ENCODE results near the gene AQP9. TPM values are rescaled to one million over a fixed set of nuclear protein-coding genes. Genes with fewer than 3 reads are reported as not detected.
A peak's percentile ranks its signal among the peaks of the same experiment; 100 is the strongest.

AQP9 gene
- total and polyA plus RNA-seq, 8 donors = 0.05 to 2.5 (median 0.29) TPM

DNA sequence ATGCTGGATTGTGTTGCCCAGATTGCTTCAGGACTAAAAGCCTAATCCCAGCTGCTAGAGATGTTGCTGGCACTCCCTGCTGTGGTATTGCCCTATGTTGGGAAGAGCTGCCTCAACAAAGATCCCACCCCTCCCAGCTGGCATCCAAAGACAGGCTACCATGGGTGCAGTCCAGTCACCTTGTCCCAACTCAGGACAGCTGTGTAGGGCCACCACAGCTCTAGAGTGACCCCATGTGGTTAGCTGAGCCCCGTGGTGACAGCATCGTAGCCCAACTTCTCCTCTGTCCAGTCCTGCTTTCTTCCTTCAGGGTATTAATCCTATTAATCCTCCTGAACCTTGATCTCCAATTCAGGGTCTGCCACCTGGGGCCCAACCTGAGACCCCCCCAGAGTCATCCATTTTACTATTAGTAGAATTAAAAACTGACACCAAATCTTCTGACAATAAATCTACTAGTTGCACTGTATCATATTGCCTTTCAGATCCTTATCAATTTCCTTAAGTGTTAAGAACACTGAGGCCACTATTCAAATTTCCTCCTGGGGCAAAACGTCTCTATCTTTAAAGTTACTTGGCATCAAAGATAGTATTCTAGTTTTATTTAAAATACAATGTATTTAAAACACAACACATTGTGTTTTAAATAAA is 83.5 kb downstream of the AQP9 start:
- Histone ChIP-seq H3K27ac (no peak overlapping the region), H3K27me3 (no peaks in the 10 kb centered on the region), H3K4me3 (no peak overlapping the region), H3K4me1 (no peaks in the 10 kb centered on the region), H3K36me3 (no peaks in the 10 kb centered on the region), H3K9me3 (no peaks in the 10 kb centered on the region)
- DNase-seq = no peak
- intact Hi-C loops (cut with DNase I) = no loop called here
- WGBS, 2 donors = 33 to 41% methylated on average over 3 of the region's 3 CpGs
- TF ChIP-seq, protein P1, sequence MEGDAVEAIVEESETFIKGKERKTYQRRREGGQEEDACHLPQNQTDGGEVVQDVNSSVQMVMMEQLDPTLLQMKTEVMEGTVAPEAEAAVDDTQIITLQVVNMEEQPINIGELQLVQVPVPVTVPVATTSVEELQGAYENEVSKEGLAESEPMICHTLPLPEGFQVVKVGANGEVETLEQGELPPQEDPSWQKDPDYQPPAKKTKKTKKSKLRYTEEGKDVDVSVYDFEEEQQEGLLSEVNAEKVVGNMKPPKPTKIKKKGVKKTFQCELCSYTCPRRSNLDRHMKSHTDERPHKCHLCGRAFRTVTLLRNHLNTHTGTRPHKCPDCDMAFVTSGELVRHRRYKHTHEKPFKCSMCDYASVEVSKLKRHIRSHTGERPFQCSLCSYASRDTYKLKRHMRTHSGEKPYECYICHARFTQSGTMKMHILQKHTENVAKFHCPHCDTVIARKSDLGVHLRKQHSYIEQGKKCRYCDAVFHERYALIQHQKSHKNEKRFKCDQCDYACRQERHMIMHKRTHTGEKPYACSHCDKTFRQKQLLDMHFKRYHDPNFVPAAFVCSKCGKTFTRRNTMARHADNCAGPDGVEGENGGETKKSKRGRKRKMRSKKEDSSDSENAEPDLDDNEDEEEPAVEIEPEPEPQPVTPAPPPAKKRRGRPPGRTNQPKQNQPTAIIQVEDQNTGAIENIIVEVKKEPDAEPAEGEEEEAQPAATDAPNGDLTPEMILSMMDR (IDR thresholded peaks at IDR 0.05) = no peak
- peak in 3 of 4 donors; percentile 47 to 75 (median 57) for ATAC-seq
- FAIRE-seq = no peak

DNA sequence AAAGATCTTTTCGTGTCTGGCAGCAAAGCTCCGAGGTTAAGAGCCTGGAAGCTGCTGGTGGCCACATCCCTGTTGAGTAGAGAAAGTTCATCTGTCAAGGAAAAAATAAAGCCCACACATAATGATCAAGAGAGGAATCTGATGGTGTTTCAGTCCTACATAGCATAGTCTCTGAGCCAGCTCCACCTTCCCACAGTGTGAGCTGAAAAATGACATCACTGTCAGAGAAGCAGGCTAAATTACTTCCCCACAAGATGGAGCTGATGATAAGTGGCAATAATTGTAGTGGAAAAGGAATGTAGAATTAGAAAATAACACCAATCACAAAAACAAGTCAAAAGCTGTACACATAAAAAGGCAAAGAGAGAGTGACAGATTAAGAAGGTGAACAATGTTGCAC is 84.5 kb downstream of the AQP9 start:
- Histone ChIP-seq H3K9me3 (no peaks in the 10 kb centered on the region), H3K27me3 (no peaks in the 10 kb centered on the region), H3K27ac (no peak overlapping the region), H3K4me3 (no peak overlapping the region), H3K4me1 (no peaks in the 10 kb centered on the region), H3K36me3 (no peaks in the 10 kb centered on the region)
- WGBS, 2 donors = 78 to 81% methylated on average over 2 of the region's 2 CpGs
- DNase-seq (no peak), FAIRE-seq (no peak), ATAC-seq (no peak)
- TF ChIP-seq, protein P1 (IDR thresholded peaks at IDR 0.05) = no peak
- intact Hi-C loops (cut with DNase I) = no loop called here

DNA sequence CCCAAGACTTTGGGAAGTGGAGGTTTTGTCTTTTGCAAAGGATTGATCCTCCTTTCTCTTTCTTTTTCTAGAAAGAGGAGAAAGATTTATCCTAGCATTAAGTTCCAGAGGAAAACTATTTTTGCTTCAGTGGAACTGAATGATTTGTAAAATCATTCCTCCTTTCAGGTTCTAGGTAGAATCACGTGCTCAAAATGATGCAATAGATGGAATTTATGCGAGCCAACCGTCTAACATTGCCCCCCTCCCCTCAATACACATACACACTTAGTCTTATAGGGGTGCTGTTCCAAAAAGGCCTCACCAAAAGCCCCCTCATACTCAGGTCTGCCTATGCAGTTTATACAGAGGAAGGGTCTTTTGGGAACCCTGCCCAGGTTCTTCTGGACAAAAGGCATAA is 85.3 kb downstream of the AQP9 start:
- Histone ChIP-seq H3K27ac (no peak overlapping the region), H3K9me3 (no peaks in the 10 kb centered on the region), H3K27me3 (no peaks in the 10 kb centered on the region), H3K36me3 (no peaks in the 10 kb centered on the region), H3K4me1 (no peaks in the 10 kb centered on the region), H3K4me3 (no peak overlapping the region)
- intact Hi-C loops (cut with DNase I) = no loop called here
- no peak for FAIRE-seq
- no peak for DNase-seq
- WGBS, 2 donors = 76 to 85% methylated on average over 3 of the region's 3 CpGs
- no peak for ATAC-seq
- TF ChIP-seq, protein P1 (IDR thresholded peaks at IDR 0.05) = no peak

DNA sequence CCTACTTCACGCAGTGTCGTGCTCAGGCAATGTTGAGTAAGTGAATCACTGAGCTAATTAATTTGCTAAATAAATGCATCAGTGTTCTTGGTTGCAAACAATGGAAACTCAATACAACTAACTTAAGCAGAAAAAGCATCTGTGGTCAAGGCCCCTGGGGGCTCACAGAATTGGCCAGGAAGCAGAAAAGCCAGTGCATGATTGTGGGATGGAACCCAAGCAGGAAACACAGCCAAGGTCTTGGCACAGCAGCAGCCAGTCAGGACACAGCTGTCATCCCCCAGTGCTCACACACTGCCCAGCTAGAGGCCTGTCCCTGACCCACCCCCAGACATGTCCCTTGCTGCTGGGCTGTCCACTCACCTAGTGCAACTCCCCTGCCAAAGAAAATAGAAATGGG is 85.9 kb downstream of the AQP9 start:
- no peak overlapping the region for H3K4me3 ChIP-seq
- WGBS, 2 donors = 88 to 89% methylated on average over 2 of the region's 2 CpGs
- no peaks in the 10 kb centered on the region for H3K36me3 ChIP-seq
- TF ChIP-seq, protein P1 (IDR thresholded peaks at IDR 0.05) = no peak
- DNase-seq = no peak
- FAIRE-seq = no peak
- intact Hi-C loops (cut with DNase I) = no loop called here
- H3K27me3 ChIP-seq = no peaks in the 10 kb centered on the region
- no peaks in the 10 kb centered on the region for H3K9me3 ChIP-seq
- no peak overlapping the region for H3K27ac ChIP-seq
- no peaks in the 10 kb centered on the region for H3K4me1 ChIP-seq
- ATAC-seq = peak in 1 of 4 donors; percentile 24

All from pancreas (tissue), 10 donors.